ENCODE data around the gene PLB1.

DNA sequence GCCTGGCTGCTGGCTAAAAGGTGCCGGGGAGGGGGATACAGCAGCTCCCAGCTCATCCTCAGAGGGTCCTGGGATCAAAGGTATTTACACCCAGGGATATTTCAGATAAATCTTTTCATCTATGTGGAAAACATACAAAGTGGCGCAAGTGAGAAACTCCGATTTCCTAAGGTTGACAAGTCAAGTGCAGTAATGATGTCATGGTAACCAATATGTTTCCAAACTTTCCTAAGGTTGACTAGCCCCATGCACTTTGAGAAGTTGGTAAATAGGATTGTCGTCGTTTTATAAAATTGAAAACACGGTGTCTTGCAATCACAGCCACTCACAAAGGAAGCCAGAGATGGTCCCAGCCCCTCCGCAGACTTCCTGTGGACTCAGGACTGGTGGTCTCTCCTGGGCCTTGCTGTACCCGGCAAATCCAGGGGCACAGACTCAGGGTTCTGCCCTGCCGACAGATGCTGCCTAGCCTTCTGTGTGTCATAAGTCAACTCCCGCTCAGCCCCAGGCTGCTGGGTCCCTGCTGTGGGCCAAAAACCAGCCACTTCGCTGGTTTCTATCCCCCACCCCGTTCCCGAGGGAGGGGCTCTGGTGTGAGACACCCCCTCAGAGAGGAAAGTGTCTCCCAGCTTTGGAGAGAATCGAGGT, 144.5 kb downstream of the PLB1 start:
- TF ChIP-seq, protein P1, sequence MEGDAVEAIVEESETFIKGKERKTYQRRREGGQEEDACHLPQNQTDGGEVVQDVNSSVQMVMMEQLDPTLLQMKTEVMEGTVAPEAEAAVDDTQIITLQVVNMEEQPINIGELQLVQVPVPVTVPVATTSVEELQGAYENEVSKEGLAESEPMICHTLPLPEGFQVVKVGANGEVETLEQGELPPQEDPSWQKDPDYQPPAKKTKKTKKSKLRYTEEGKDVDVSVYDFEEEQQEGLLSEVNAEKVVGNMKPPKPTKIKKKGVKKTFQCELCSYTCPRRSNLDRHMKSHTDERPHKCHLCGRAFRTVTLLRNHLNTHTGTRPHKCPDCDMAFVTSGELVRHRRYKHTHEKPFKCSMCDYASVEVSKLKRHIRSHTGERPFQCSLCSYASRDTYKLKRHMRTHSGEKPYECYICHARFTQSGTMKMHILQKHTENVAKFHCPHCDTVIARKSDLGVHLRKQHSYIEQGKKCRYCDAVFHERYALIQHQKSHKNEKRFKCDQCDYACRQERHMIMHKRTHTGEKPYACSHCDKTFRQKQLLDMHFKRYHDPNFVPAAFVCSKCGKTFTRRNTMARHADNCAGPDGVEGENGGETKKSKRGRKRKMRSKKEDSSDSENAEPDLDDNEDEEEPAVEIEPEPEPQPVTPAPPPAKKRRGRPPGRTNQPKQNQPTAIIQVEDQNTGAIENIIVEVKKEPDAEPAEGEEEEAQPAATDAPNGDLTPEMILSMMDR (IDR thresholded peaks at IDR 0.05; ENCODE audit: low read depth, low read length), result no peak
- no peak for TF ChIP-seq POLR2A (IDR thresholded peaks at IDR 0.05; ENCODE audit: extremely low read depth, insufficient read length)
- no peak for TF ChIP-seq MYC (IDR thresholded peaks at IDR 0.05; ENCODE audit: low read depth, low read length)
